OCI-LY7 (cell line): ENCODE data around the gene GMEB1.
A peak's percentile ranks its signal among the peaks of the same experiment; 100 is the strongest.
"Not testable (repeated sequence)": the region's sequence is repeated elsewhere in the genome, so short reads cannot be mapped to it uniquely, and the experiment has no call there.

ENCODE experiments used
- EZH2phosphoT487 ChIP-seq: fragments of 200-600 bp; sonication (generic); IDR thresholded peaks from 2 replicates; pipeline ENCODE4 v1.6.1; 2018; ENCODE audit warnings: low read depth, borderline replicate concordance, mild to moderate bottlenecking, mixed run types, antibody characterized with exemption, low read length, moderate library complexity, mixed read lengths
- TF ChIP-seq, protein P1 (sequence below): fragments of 200-600 bp; sonication (generic); conservative IDR thresholded peaks from 2 replicates; pipeline ENCODE4 v1.5.1; 2014; ENCODE audit warnings: mild to moderate bottlenecking, antibody characterized with exemption, low read length, moderate library complexity, mixed read lengths

DNA sequence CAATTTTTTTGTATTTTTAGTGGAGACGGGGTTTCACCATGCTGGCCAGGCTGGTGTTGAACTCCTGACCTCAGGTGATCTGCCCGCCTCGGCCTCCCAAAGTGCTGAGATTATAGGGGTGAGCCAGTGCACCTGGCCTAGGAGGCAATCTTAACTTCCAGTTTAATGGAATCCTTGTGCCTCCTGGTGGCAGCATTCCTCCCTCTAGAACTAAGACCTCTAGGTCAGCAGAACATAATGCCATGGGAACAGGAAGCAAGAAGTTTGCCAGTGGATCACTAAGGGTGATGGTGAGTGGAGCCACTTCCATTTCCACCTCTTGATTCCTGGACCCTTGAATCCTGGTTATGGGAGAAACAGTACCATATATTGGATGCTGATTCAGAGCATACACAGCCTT is 14.7 kb upstream of the GMEB1 start:
- TF ChIP-seq, protein P1, sequence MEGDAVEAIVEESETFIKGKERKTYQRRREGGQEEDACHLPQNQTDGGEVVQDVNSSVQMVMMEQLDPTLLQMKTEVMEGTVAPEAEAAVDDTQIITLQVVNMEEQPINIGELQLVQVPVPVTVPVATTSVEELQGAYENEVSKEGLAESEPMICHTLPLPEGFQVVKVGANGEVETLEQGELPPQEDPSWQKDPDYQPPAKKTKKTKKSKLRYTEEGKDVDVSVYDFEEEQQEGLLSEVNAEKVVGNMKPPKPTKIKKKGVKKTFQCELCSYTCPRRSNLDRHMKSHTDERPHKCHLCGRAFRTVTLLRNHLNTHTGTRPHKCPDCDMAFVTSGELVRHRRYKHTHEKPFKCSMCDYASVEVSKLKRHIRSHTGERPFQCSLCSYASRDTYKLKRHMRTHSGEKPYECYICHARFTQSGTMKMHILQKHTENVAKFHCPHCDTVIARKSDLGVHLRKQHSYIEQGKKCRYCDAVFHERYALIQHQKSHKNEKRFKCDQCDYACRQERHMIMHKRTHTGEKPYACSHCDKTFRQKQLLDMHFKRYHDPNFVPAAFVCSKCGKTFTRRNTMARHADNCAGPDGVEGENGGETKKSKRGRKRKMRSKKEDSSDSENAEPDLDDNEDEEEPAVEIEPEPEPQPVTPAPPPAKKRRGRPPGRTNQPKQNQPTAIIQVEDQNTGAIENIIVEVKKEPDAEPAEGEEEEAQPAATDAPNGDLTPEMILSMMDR, result 0 out of 2 replicates have a peak, but pooled peaks have one; percentile 28
- TF ChIP-seq EZH2phosphoT487, result not testable (repeated sequence)
